ENCODE measurements around the gene CDH20. TPM values are rescaled to one million over a fixed set of nuclear protein-coding genes. Genes with fewer than 3 reads are reported as not detected.

Gene CDH20
- total RNA-seq, 1 experiment from 2014 or later: not detected

DNA sequence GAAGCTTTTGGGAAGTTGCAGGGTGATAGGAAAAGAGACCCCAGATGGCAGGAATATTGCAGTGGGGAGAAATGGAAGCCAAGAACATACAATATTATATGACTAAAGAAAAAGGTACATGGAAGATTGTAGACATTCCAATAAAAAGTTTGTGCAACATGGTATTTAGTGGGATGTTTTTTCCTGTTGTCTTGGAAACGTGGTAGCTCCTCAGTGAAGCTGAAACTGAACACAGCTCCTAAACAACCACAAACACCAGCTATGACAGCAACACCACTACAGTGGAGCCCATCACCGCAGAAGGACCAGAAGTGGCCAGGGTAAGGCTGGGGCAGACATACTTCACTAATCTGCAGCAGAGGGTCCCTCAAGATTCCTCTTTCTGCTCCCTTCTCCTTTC, 246.8 kb downstream of the CDH20 start:
- Histone ChIP-seq H3K36me3 (ENCODE audit: control insufficient read depth in 1 of 2, insufficient read depth in 2 of 2, low read length in 2 of 2) (no peaks in the 10 kb centered on the region), H3K9me2 (ENCODE audit: insufficient read depth) (no peaks in the 10 kb centered on the region), H3K9me3 (ENCODE audit: control insufficient read depth in 1 of 2, insufficient read depth in 1 of 2, low read depth in 1 of 2, low read length in 2 of 2) (no peaks in the 10 kb centered on the region), H3K79me2 (ENCODE audit: insufficient read depth, low read length) (no peaks in the 10 kb centered on the region), H3K27me3 (ENCODE audit: insufficient read depth, low read length) (no peaks in the 10 kb centered on the region), H3K4me2 (ENCODE audit: low read length) (no peak overlapping the region), H3K4me3 (replicated peaks in 1 of 2; ENCODE audit: low read depth in 1 of 2, low read length in 2 of 2) (no peak overlapping the region), H3K9ac (ENCODE audit: low read length) (no peak overlapping the region), H4K20me1 (ENCODE audit: insufficient read depth) (no peaks in the 10 kb centered on the region), H3K4me1 (ENCODE audit: control insufficient read depth in 1 of 2, insufficient read depth in 2 of 2, low read length in 2 of 2) (peaks cover 0 to 9% of the 10 kb centered on the region in 2 experiments; a peak in 2 of 4 replicates), H3K27ac (ENCODE audit: low read depth, low read length) (no peak overlapping the region), H2AFZ (ENCODE audit: low read depth, low read length, poor library complexity, severe bottlenecking) (no peak overlapping the region)
- TF ChIP-seq, protein P1, sequence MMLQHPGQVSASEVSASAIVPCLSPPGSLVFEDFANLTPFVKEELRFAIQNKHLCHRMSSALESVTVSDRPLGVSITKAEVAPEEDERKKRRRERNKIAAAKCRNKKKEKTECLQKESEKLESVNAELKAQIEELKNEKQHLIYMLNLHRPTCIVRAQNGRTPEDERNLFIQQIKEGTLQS (IDR thresholded peaks at IDR 0.05): no peak
- no peak for TF ChIP-seq ZFX (IDR thresholded peaks at IDR 0.05)
- no peak for TF ChIP-seq FOSL1 (IDR thresholded peaks at IDR 0.05; ENCODE audit: low read depth)
- TF ChIP-seq JUND (IDR thresholded peaks at IDR 0.05): no peak
- no peak for TF ChIP-seq CEBPB (IDR thresholded peaks at IDR 0.05; ENCODE audit: low read depth)
- TF ChIP-seq, protein P2, sequence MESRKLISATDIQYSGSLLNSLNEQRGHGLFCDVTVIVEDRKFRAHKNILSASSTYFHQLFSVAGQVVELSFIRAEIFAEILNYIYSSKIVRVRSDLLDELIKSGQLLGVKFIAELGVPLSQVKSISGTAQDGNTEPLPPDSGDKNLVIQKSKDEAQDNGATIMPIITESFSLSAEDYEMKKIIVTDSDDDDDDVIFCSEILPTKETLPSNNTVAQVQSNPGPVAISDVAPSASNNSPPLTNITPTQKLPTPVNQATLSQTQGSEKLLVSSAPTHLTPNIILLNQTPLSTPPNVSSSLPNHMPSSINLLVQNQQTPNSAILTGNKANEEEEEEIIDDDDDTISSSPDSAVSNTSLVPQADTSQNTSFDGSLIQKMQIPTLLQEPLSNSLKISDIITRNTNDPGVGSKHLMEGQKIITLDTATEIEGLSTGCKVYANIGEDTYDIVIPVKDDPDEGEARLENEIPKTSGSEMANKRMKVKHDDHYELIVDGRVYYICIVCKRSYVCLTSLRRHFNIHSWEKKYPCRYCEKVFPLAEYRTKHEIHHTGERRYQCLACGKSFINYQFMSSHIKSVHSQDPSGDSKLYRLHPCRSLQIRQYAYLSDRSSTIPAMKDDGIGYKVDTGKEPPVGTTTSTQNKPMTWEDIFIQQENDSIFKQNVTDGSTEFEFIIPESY (IDR thresholded peaks at IDR 0.05; ENCODE audit: extremely low read depth, insufficient replicate concordance, low read length): no peak
- TF ChIP-seq EGR1 (IDR thresholded peaks at IDR 0.05; ENCODE audit: low read depth): no peak
- TF ChIP-seq SRF (IDR thresholded peaks at IDR 0.05; ENCODE audit: low read depth): no peak
- TF ChIP-seq EZH2phosphoT487 (IDR thresholded peaks at IDR 0.05; ENCODE audit: borderline replicate concordance): no peak
- TF ChIP-seq ZNF274 (IDR thresholded peaks at IDR 0.05; ENCODE audit: low read depth, low read length): no peak
- no peak for TF ChIP-seq RAD21 (IDR thresholded peaks at IDR 0.05; ENCODE audit: low read depth)
- TF ChIP-seq CBX3 (IDR thresholded peaks at IDR 0.05; ENCODE audit: low read depth): no peak
- TF ChIP-seq, protein P3, sequence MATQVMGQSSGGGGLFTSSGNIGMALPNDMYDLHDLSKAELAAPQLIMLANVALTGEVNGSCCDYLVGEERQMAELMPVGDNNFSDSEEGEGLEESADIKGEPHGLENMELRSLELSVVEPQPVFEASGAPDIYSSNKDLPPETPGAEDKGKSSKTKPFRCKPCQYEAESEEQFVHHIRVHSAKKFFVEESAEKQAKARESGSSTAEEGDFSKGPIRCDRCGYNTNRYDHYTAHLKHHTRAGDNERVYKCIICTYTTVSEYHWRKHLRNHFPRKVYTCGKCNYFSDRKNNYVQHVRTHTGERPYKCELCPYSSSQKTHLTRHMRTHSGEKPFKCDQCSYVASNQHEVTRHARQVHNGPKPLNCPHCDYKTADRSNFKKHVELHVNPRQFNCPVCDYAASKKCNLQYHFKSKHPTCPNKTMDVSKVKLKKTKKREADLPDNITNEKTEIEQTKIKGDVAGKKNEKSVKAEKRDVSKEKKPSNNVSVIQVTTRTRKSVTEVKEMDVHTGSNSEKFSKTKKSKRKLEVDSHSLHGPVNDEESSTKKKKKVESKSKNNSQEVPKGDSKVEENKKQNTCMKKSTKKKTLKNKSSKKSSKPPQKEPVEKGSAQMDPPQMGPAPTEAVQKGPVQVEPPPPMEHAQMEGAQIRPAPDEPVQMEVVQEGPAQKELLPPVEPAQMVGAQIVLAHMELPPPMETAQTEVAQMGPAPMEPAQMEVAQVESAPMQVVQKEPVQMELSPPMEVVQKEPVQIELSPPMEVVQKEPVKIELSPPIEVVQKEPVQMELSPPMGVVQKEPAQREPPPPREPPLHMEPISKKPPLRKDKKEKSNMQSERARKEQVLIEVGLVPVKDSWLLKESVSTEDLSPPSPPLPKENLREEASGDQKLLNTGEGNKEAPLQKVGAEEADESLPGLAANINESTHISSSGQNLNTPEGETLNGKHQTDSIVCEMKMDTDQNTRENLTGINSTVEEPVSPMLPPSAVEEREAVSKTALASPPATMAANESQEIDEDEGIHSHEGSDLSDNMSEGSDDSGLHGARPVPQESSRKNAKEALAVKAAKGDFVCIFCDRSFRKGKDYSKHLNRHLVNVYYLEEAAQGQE (IDR thresholded peaks at IDR 0.05; ENCODE audit: low read depth): no peak
- BruUV-seq (replicated peaks): no TSS peak
- DNase-seq (ENCODE audit: low read depth, low spot score) (no peak), ATAC-seq (no peak)
- POLR2A ChIA-PET: no interaction called here
- RAD21 ChIA-PET (ENCODE audit: low non-redundant PET in 1 of 2, low total read pairs in 2 of 2, uncharacterized antibody in 2 of 2, unreplicated experiment in 2 of 2): no interaction called here
- intact Hi-C loops (cut with micrococcal nuclease): loop anchor here (5.0 kb wide), 1 partner anchor 312 kb away; the partner anchor contains the start of gene RNF152
- CTCF ChIA-PET: interaction anchor here (3.2 kb wide), 1 partner anchor 551 kb away, joined by 16 read pairs; no protein-coding TSS in a partner anchor
